Tibial artery (tissue), 4 donors: ENCODE data around the gene KLHL3.

Experiments used
- DNase-seq, 2 donors: peaks; one replicate each; pipeline ENCODE4 v3.0.0-alpha.2; 2019
- H3K27ac ChIP-seq, 2 donors: fragments of 200-600 bp; sonication (generic) in 1 of 2; 1 replicate in 1 of 2; 2 replicates in 1 of 2; pipeline ENCODE4 v1.5.1; 2018 to 2019; ENCODE audit warnings: mild to moderate bottlenecking in 1 of 2
- H3K27me3 ChIP-seq, 2 donors: fragments of 200-600 bp; sonication (generic) in 1 of 2; one replicate each; pipeline versions ENCODE4 v1.5.1 to v1.6.0; 2016 to 2019
- H3K36me3 ChIP-seq, 3 donors: fragments of 200-600 bp; sonication (generic) in 2 of 3; one replicate each; pipeline ENCODE4 v1.5.1; 2016 to 2019; ENCODE audit warnings: mild to moderate bottlenecking in 2 of 3
- H3K4me1 ChIP-seq, 4 donors: fragments of 200-600 bp; sonication (generic) in 2 of 4; 1 replicate in 3 of 4; 2 replicates in 1 of 4; pipeline ENCODE4 v1.5.1; 2016 to 2019
- H3K4me3 ChIP-seq, 2 donors: fragments of 200-600 bp; sonication (generic) in 1 of 2; 1 replicate in 1 of 2; 2 replicates in 1 of 2; pipeline ENCODE4 v1.5.1; 2018 to 2019; ENCODE audit warnings: mild to moderate bottlenecking in 2 of 2
- H3K9me3 ChIP-seq, 3 donors: fragments of 200-600 bp; sonication (generic) in 1 of 3; one replicate each; pipeline ENCODE4 v1.5.1; 2016 to 2019
- intact Hi-C: fragments of 100-400 bp; cut with DNase I; formaldehyde crosslinking; loops from one replicate; pipeline ENCODE4 v1.15.0; 2023; ENCODE audit warnings: low total_unique reads
- TF ChIP-seq, protein P1 (sequence below), 2 experiments: fragments of 200-600 bp in 1 of 2; fragments of 450-650 bp in 1 of 2; IDR thresholded peaks; one replicate each; pipeline ENCODE4 v1.5.1; 2017 to 2019; ENCODE audit warnings: antibody characterized with exemption in 2 of 2, mild to moderate bottlenecking in 1 of 2, moderate library complexity in 1 of 2

The KLHL3 gene

GRCh38 chr5:137757634-137758033, 21.7 kb upstream of the KLHL3 start:
- Histone ChIP-seq H3K4me3 (no peak overlapping the region), H3K36me3 (no peaks in the 10 kb centered on the region), H3K27ac (no peak overlapping the region), H3K4me1 (peaks cover 0 to 5% (median 0%) of the 10 kb centered on the region in 4 donors), H3K27me3 (no peaks in the 10 kb centered on the region), H3K9me3 (no peaks in the 10 kb centered on the region)
- DNase-seq = no peak
- TF ChIP-seq, protein P1, sequence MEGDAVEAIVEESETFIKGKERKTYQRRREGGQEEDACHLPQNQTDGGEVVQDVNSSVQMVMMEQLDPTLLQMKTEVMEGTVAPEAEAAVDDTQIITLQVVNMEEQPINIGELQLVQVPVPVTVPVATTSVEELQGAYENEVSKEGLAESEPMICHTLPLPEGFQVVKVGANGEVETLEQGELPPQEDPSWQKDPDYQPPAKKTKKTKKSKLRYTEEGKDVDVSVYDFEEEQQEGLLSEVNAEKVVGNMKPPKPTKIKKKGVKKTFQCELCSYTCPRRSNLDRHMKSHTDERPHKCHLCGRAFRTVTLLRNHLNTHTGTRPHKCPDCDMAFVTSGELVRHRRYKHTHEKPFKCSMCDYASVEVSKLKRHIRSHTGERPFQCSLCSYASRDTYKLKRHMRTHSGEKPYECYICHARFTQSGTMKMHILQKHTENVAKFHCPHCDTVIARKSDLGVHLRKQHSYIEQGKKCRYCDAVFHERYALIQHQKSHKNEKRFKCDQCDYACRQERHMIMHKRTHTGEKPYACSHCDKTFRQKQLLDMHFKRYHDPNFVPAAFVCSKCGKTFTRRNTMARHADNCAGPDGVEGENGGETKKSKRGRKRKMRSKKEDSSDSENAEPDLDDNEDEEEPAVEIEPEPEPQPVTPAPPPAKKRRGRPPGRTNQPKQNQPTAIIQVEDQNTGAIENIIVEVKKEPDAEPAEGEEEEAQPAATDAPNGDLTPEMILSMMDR (IDR thresholded peaks at IDR 0.05) = no peak
- intact Hi-C loops = loop anchor here (10.0 kb wide), 1 partner anchor 277 kb away; the partner anchor contains the start of gene FAM13B

GRCh38 chr5:137754961-137755762, 19.3 kb upstream of the KLHL3 start:
- H3K4me1 ChIP-seq = peaks cover 0 to 23% (median 14%) of the 10 kb centered on the region in 4 donors
- TF ChIP-seq, protein P1 (IDR thresholded peaks at IDR 0.05) = no peak
- intact Hi-C loops = loop anchor here (10.0 kb wide), 1 partner anchor 280 kb away; the partner anchor contains the start of gene FAM13B
- H3K36me3 ChIP-seq = peaks cover 0 to 4% (median 0%) of the 10 kb centered on the region in 3 donors
- no peaks in the 10 kb centered on the region for H3K9me3 ChIP-seq
- peak overlapping the region; percentile 96 to 99 for H3K27ac ChIP-seq
- H3K27me3 ChIP-seq = no peaks in the 10 kb centered on the region
- H3K4me3 ChIP-seq = peak overlapping the region; percentile 68 to 86
- no peak for DNase-seq

GRCh38 chr5:137754188-137754960, 18.5 kb upstream of the KLHL3 start, which contains the start of gene HNRNPA0:
TSS of gene HNRNPA0 (minus strand) at chr5:137754363. CDS start at chr5:137754066, 297 bp downstream.
- no peaks in the 10 kb centered on the region for H3K27me3 ChIP-seq
- intact Hi-C loops = loop anchor here (10.0 kb wide), 1 partner anchor 280 kb away; the partner anchor contains the start of gene FAM13B
- peaks cover 0 to 31% (median 16%) of the 10 kb centered on the region in 4 donors for H3K4me1 ChIP-seq
- no peaks in the 10 kb centered on the region for H3K9me3 ChIP-seq
- H3K36me3 ChIP-seq = peaks cover 0 to 4% (median 0%) of the 10 kb centered on the region in 3 donors
- peak within 1 kb of the TSS; percentile 68 to 86 for H3K4me3 ChIP-seq
- peak; percentile 95 to 97 for DNase-seq
- TF ChIP-seq, protein P1 (IDR thresholded peaks at IDR 0.05) = peak in 1 of 2 experiments; percentile 21
- peak within 1 kb of the TSS; percentile 96 to 99 for H3K27ac ChIP-seq

- Histone ChIP-seq H3K4me3 (peak overlapping the region; percentile 68 to 86), H3K4me1 (peaks cover 0 to 37% (median 16%) of the 10 kb centered on the region in 4 donors), H3K27ac (peak overlapping the region; percentile 96 to 99), H3K27me3 (no peaks in the 10 kb centered on the region), H3K36me3 (peaks cover 0 to 4% (median 0%) of the 10 kb centered on the region in 3 donors), H3K9me3 (no peaks in the 10 kb centered on the region)
- intact Hi-C loops = loop anchor here (10.0 kb wide), 1 partner anchor 281 kb away; the partner anchor contains the start of gene FAM13B
- TF ChIP-seq, protein P1 (IDR thresholded peaks at IDR 0.05) = no peak
- peak; percentile 44 to 85 for DNase-seq
Observed at GRCh38 chr5:137753691-137754187, 17.9 kb upstream of the KLHL3 start.
